ENCODE results near the gene MMRN2.
"Not testable (repeated sequence)": the region's sequence is repeated elsewhere in the genome, so short reads cannot be mapped to it uniquely, and the experiment has no call there.

MMRN2 gene

GRCh38 chr10:86979977-86980448 is 22.6 kb upstream of the MMRN2 start:
- Histone ChIP-seq H3K9ac (ENCODE audit: low read depth, low read length) (no peak overlapping the region), H3K36me3 (ENCODE audit: insufficient read depth, low read depth, low read length) (no peaks in the 10 kb centered on the region), H3K9me3 (ENCODE audit: insufficient read depth, low read depth, low read length) (no peaks in the 10 kb centered on the region), H3K4me1 (ENCODE audit: insufficient read depth, low read length) (no peaks in the 10 kb centered on the region), H3K27me3 (ENCODE audit: insufficient read depth, low read length) (no peaks in the 10 kb centered on the region), H3K4me3 (ENCODE audit: low read length) (no peak overlapping the region), H3K27ac (ENCODE audit: low read length) (no peak overlapping the region)

GRCh38 chr10:86979296-86979818 is 21.9 kb upstream of the MMRN2 start:
- Histone ChIP-seq H3K4me1 (ENCODE audit: insufficient read depth, low read length) (no peaks in the 10 kb centered on the region), H3K27ac (ENCODE audit: low read length) (no peak overlapping the region), H3K9ac (ENCODE audit: low read depth, low read length) (no peak overlapping the region), H3K9me3 (ENCODE audit: insufficient read depth, low read depth, low read length) (no peaks in the 10 kb centered on the region), H3K36me3 (ENCODE audit: insufficient read depth, low read depth, low read length) (no peaks in the 10 kb centered on the region), H3K27me3 (ENCODE audit: insufficient read depth, low read length) (no peaks in the 10 kb centered on the region), H3K4me3 (ENCODE audit: low read length) (no peak overlapping the region)

- H3K9me3 ChIP-seq (ENCODE audit: insufficient read depth, low read depth, low read length); H3K27me3 ChIP-seq (ENCODE audit: insufficient read depth, low read length); H3K4me3 ChIP-seq (ENCODE audit: low read length); H3K4me1 ChIP-seq (ENCODE audit: insufficient read depth, low read length); H3K9ac ChIP-seq (ENCODE audit: low read depth, low read length); H3K27ac ChIP-seq (ENCODE audit: low read length); H3K36me3 ChIP-seq (ENCODE audit: insufficient read depth, low read depth, low read length): not testable (repeated sequence)
These were observed 21.0 kb upstream of the MMRN2 start for GRCh38 chr10:86978457-86978856.

- Histone ChIP-seq H3K27me3 (ENCODE audit: insufficient read depth, low read length) (peaks cover 17% of the 10 kb centered on the region), H3K36me3 (ENCODE audit: insufficient read depth, low read depth, low read length) (no peaks in the 10 kb centered on the region), H3K9ac (ENCODE audit: low read depth, low read length) (no peak overlapping the region), H3K27ac (ENCODE audit: low read length) (no peak overlapping the region), H3K9me3 (ENCODE audit: insufficient read depth, low read depth, low read length) (no peaks in the 10 kb centered on the region), H3K4me3 (ENCODE audit: low read length) (no peak overlapping the region), H3K4me1 (ENCODE audit: insufficient read depth, low read length) (peaks cover 3% of the 10 kb centered on the region; the same call in 1 of the 2 replicates)
These were observed 19.1 kb upstream of the MMRN2 start for GRCh38 chr10:86976362-86977056.

GRCh38 chr10:86974484-86974883 is 17.1 kb upstream of the MMRN2 start:
- H3K9ac ChIP-seq (ENCODE audit: low read depth, low read length), result no peak overlapping the region
- peaks cover 11% of the 10 kb centered on the region; the same call in 1 of the 2 replicates for H3K4me1 ChIP-seq (ENCODE audit: insufficient read depth, low read length)
- no peaks in the 10 kb centered on the region for H3K9me3 ChIP-seq (ENCODE audit: insufficient read depth, low read depth, low read length)
- H3K36me3 ChIP-seq (ENCODE audit: insufficient read depth, low read depth, low read length), result no peaks in the 10 kb centered on the region
- H3K4me3 ChIP-seq (ENCODE audit: low read length), result no peak overlapping the region
- H3K27ac ChIP-seq (ENCODE audit: low read length), result no peak overlapping the region
- peaks cover 30% of the 10 kb centered on the region for H3K27me3 ChIP-seq (ENCODE audit: insufficient read depth, low read length)

GRCh38 chr10:86972613-86973380 is 15.4 kb upstream of the MMRN2 start:
- Histone ChIP-seq H3K4me1 (ENCODE audit: insufficient read depth, low read length) (peaks cover 12% of the 10 kb centered on the region; the same call in 1 of the 2 replicates), H3K36me3 (ENCODE audit: insufficient read depth, low read depth, low read length) (no peaks in the 10 kb centered on the region), H3K27ac (ENCODE audit: low read length) (no peak overlapping the region), H3K4me3 (ENCODE audit: low read length) (no peak overlapping the region), H3K9me3 (ENCODE audit: insufficient read depth, low read depth, low read length) (no peaks in the 10 kb centered on the region), H3K27me3 (ENCODE audit: insufficient read depth, low read length) (peaks cover 30% of the 10 kb centered on the region), H3K9ac (ENCODE audit: low read depth, low read length) (no peak overlapping the region)

GRCh38 chr10:86971232-86971991 is 14.0 kb upstream of the MMRN2 start:
- Histone ChIP-seq H3K9ac (ENCODE audit: low read depth, low read length) (peak overlapping the region; percentile 77), H3K4me1 (ENCODE audit: insufficient read depth, low read length) (peaks cover 12% of the 10 kb centered on the region; the same call in 1 of the 2 replicates), H3K36me3 (ENCODE audit: insufficient read depth, low read depth, low read length) (no peaks in the 10 kb centered on the region), H3K9me3 (ENCODE audit: insufficient read depth, low read depth, low read length) (no peaks in the 10 kb centered on the region), H3K27ac (ENCODE audit: low read length) (no peak overlapping the region), H3K4me3 (ENCODE audit: low read length) (peak overlapping the region; percentile 75), H3K27me3 (ENCODE audit: insufficient read depth, low read length) (peaks cover 30% of the 10 kb centered on the region)

- H3K9me3 ChIP-seq (ENCODE audit: insufficient read depth, low read depth, low read length), result no peaks in the 10 kb centered on the region
- H3K4me3 ChIP-seq (ENCODE audit: low read length), result peak overlapping the region; percentile 75
- H3K36me3 ChIP-seq (ENCODE audit: insufficient read depth, low read depth, low read length), result no peaks in the 10 kb centered on the region
- H3K4me1 ChIP-seq (ENCODE audit: insufficient read depth, low read length), result peaks cover 12% of the 10 kb centered on the region; the same call in 1 of the 2 replicates
- peak overlapping the region; percentile 77; the same call in 1 of the 2 replicates for H3K9ac ChIP-seq (ENCODE audit: low read depth, low read length)
- H3K27me3 ChIP-seq (ENCODE audit: insufficient read depth, low read length), result peaks cover 30% of the 10 kb centered on the region
- H3K27ac ChIP-seq (ENCODE audit: low read length), result no peak overlapping the region
These were observed 13.5 kb upstream of the MMRN2 start for GRCh38 chr10:86970982-86971231.

- H3K4me1 ChIP-seq (ENCODE audit: insufficient read depth, low read length), result peaks cover 12% of the 10 kb centered on the region; the same call in 1 of the 2 replicates
- H3K9me3 ChIP-seq (ENCODE audit: insufficient read depth, low read depth, low read length), result no peaks in the 10 kb centered on the region
- H3K27ac ChIP-seq (ENCODE audit: low read length), result no peak overlapping the region
- peaks cover 30% of the 10 kb centered on the region for H3K27me3 ChIP-seq (ENCODE audit: insufficient read depth, low read length)
- H3K9ac ChIP-seq (ENCODE audit: low read depth, low read length), result peak overlapping the region; percentile 77; the same call in 1 of the 2 replicates
- H3K4me3 ChIP-seq (ENCODE audit: low read length), result peak overlapping the region; percentile 75
- H3K36me3 ChIP-seq (ENCODE audit: insufficient read depth, low read depth, low read length), result no peaks in the 10 kb centered on the region
These were observed 13.0 kb upstream of the MMRN2 start for GRCh38 chr10:86970162-86970981.

GRCh38 chr10:86969421-86970041 is 12.1 kb upstream of the MMRN2 start:
- Histone ChIP-seq H3K9ac (ENCODE audit: low read depth, low read length) (no peak overlapping the region), H3K4me1 (ENCODE audit: insufficient read depth, low read length) (peaks cover 12% of the 10 kb centered on the region; the same call in 1 of the 2 replicates), H3K27ac (ENCODE audit: low read length) (no peak overlapping the region), H3K27me3 (ENCODE audit: insufficient read depth, low read length) (peaks cover 30% of the 10 kb centered on the region), H3K4me3 (ENCODE audit: low read length) (peak overlapping the region; percentile 75; the same call in 1 of the 2 replicates), H3K9me3 (ENCODE audit: insufficient read depth, low read depth, low read length) (no peaks in the 10 kb centered on the region), H3K36me3 (ENCODE audit: insufficient read depth, low read depth, low read length) (no peaks in the 10 kb centered on the region)
